Uterus (tissue), 4 donors: ENCODE measurements around the gene AGT. TPM values are rescaled to one million over a fixed set of nuclear protein-coding genes. Genes with fewer than 3 reads are reported as not detected.

Experiments
- DNase-seq, 2 donors: peaks; one replicate each; pipeline ENCODE4 v3.0.0-alpha.2; 2019 to 2020
- H3K27ac ChIP-seq, 2 donors: fragments of 200-600 bp; sonication (generic); 1 replicate in 1 of 2; 2 replicates in 1 of 2; pipeline ENCODE4 v1.5.1; 2016 to 2018
- H3K27me3 ChIP-seq, 2 donors: fragments of 200-600 bp; sonication (generic); one replicate each; pipeline ENCODE4 v1.5.1; 2018 to 2019; ENCODE audit warnings: control low read depth in 1 of 2
- H3K36me3 ChIP-seq, 2 donors: fragments of 200-600 bp; sonication (generic); one replicate each; pipeline ENCODE4 v1.5.1; 2019; ENCODE audit warnings: control low read depth in 1 of 2
- H3K4me1 ChIP-seq, 2 donors: fragments of 200-600 bp; sonication (generic); one replicate each; pipeline ENCODE4 v1.5.1; 2018 to 2019; ENCODE audit warnings: control low read depth in 1 of 2
- H3K4me3 ChIP-seq, 2 donors: fragments of 200-600 bp; sonication (generic); 1 replicate in 1 of 2; 2 replicates in 1 of 2; pipeline ENCODE4 v1.5.1; 2018 to 2019; ENCODE audit warnings: mild to moderate bottlenecking in 1 of 2
- H3K9me3 ChIP-seq, 2 donors: fragments of 200-600 bp; sonication (generic); one replicate each; pipeline ENCODE4 v1.5.1; 2019; ENCODE audit warnings: control low read depth in 1 of 2
- POLR2A ChIP-seq, 2 donors: fragments of 450-650 bp; IDR thresholded peaks; one replicate each; pipeline ENCODE4 v1.6.1; 2016; ENCODE audit warnings: antibody characterized with exemption in 2 of 2, mild to moderate bottlenecking in 1 of 2, moderate library complexity in 1 of 2
- intact Hi-C: fragments of 100-400 bp; cut with DNase I; formaldehyde crosslinking; loops from one replicate; pipeline ENCODE4 v1.15.1; 2023; ENCODE audit warnings: low total_unique reads
- total RNA-seq, 4 donors: library from RNA; depleted of rRNA in 3 of 4; stranded (reverse); fragments of >200 nt in 3 of 4; gene quantifications; one replicate each; pipeline versions ENCODE4 v1.1.0 to v1.2.4, GENCODE V29; 2014 to 2023
- TF ChIP-seq, protein P1 (sequence below), 4 experiments: fragments of 200-600 bp in 2 of 4; fragments of 450-650 bp in 2 of 4; sonication (generic) in 2 of 4; IDR thresholded peaks; one replicate each; pipeline ENCODE4 v1.5.1; 2016 to 2019; ENCODE audit warnings: antibody characterized with exemption in 4 of 4, mild to moderate bottlenecking in 2 of 4, moderate library complexity in 1 of 4
- donor health status: DM: yes; HTN: yes; CAD: no.

Gene AGT
- total RNA-seq, 4 donors from 2014 or later: 0.77 to 7.6 (median 2.5) TPM

DNA sequence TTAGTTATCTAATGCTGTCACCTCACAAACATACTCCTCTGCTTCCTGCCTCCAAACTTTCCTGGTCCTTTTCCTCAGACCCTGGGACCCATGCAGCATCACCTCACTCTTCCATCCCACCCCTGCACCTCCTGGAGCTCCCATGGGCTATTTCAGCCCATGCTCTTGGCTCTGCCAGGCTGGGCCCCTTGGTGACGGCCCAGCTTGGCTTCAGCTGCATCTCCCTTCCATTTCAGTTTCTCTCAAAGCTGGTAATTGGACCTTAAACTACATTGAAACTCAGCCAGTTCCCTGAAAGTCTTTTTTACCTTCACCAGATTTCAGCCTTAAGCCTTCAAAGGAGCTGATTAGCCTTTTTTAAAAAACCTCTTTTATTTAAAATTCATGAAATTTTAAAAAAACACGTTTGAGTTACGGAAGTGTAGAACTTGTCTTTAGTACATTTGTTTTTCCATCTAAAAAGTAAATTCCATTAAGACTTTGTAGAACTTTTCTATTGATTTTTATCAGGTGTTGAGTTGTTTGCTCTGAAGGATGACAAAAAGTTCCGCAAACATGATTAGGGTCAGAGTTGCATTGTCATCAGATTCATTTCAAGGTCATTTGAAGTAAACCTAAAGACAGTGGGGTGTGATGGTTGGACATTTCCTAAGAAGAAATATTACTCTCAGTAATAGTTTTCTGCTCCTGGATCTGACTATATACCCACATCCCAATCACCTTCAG, 33.5 kb downstream of the AGT start:
- Histone ChIP-seq H3K27me3 (no peaks in the 10 kb centered on the region), H3K4me1 (no peaks in the 10 kb centered on the region), H3K4me3 (no peak overlapping the region), H3K36me3 (no peaks in the 10 kb centered on the region), H3K9me3 (no peaks in the 10 kb centered on the region), H3K27ac (no peak overlapping the region)
- DNase-seq: no peak
- intact Hi-C loops: no loop called here
- TF ChIP-seq POLR2A (IDR thresholded peaks at IDR 0.05): no peak
- TF ChIP-seq, protein P1, sequence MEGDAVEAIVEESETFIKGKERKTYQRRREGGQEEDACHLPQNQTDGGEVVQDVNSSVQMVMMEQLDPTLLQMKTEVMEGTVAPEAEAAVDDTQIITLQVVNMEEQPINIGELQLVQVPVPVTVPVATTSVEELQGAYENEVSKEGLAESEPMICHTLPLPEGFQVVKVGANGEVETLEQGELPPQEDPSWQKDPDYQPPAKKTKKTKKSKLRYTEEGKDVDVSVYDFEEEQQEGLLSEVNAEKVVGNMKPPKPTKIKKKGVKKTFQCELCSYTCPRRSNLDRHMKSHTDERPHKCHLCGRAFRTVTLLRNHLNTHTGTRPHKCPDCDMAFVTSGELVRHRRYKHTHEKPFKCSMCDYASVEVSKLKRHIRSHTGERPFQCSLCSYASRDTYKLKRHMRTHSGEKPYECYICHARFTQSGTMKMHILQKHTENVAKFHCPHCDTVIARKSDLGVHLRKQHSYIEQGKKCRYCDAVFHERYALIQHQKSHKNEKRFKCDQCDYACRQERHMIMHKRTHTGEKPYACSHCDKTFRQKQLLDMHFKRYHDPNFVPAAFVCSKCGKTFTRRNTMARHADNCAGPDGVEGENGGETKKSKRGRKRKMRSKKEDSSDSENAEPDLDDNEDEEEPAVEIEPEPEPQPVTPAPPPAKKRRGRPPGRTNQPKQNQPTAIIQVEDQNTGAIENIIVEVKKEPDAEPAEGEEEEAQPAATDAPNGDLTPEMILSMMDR (IDR thresholded peaks at IDR 0.05): no peak

GRCh38 chr1:230679825-230680224, 34.1 kb downstream of the AGT start:
- no peaks in the 10 kb centered on the region for H3K27me3 ChIP-seq
- no peak overlapping the region for H3K27ac ChIP-seq
- no peaks in the 10 kb centered on the region for H3K4me1 ChIP-seq
- intact Hi-C loops: no loop called here
- no peak for DNase-seq
- TF ChIP-seq, protein P1 (IDR thresholded peaks at IDR 0.05): no peak
- no peak for TF ChIP-seq POLR2A (IDR thresholded peaks at IDR 0.05)
- H3K9me3 ChIP-seq: no peaks in the 10 kb centered on the region
- H3K4me3 ChIP-seq: no peak overlapping the region
- H3K36me3 ChIP-seq: no peaks in the 10 kb centered on the region

DNA sequence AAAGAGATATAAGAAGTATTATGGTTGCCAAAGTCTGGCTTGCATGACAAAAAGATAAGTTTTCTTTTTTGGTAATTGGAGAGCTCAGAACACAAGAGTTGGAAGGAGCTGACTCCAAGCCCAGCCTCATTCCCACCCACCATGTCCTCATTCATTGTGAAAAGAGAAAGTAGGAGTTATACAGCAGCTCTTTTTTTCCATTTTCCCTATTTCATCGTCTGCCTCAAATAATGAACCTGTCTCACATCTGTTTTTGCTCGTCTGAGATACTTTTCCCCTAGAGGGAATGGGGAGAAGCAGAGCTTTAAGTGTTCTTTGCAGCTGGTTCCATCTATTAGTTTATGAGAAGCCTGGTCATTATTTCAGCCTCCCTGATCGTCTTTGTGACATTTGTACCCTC, 34.7 kb downstream of the AGT start:
- Histone ChIP-seq H3K27ac (no peak overlapping the region), H3K4me1 (no peaks in the 10 kb centered on the region), H3K9me3 (no peaks in the 10 kb centered on the region), H3K4me3 (no peak overlapping the region), H3K27me3 (no peaks in the 10 kb centered on the region), H3K36me3 (no peaks in the 10 kb centered on the region)
- intact Hi-C loops: no loop called here
- TF ChIP-seq, protein P1 (IDR thresholded peaks at IDR 0.05): no peak
- TF ChIP-seq POLR2A (IDR thresholded peaks at IDR 0.05): no peak
- DNase-seq: no peak

- Histone ChIP-seq H3K4me1 (no peaks in the 10 kb centered on the region), H3K4me3 (no peak overlapping the region), H3K27ac (no peak overlapping the region), H3K36me3 (no peaks in the 10 kb centered on the region), H3K9me3 (no peaks in the 10 kb centered on the region), H3K27me3 (no peaks in the 10 kb centered on the region)
- TF ChIP-seq, protein P1 (IDR thresholded peaks at IDR 0.05): no peak
- no peak for TF ChIP-seq POLR2A (IDR thresholded peaks at IDR 0.05)
- intact Hi-C loops: no loop called here
- DNase-seq: no peak
Measured at GRCh38 chr1:230677200-230677599, 36.7 kb downstream of the AGT start.

DNA sequence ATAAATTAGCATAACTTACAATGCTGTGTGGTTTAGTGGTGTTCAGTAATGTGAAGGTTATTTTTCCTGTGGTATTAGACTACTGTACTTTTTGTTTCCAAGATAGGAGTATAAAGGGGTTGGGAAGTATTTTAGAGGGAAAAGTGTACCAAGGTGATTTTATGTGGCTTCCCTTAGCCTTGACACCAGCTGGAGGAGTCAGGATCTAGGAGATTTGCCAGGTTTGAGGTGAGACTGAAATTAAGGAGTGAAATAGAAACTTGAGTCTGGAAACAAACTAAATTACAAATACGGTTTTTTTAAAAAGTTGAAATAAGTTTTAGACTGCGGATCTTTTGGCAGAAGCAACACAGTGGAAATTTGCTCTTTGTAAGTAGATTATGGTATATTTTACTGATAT, 39.3 kb downstream of the AGT start:
- TF ChIP-seq, protein P1 (IDR thresholded peaks at IDR 0.05): no peak
- intact Hi-C loops: no loop called here
- no peak overlapping the region for H3K4me3 ChIP-seq
- H3K4me1 ChIP-seq: no peaks in the 10 kb centered on the region
- no peaks in the 10 kb centered on the region for H3K9me3 ChIP-seq
- no peak for DNase-seq
- no peaks in the 10 kb centered on the region for H3K27me3 ChIP-seq
- no peak overlapping the region for H3K27ac ChIP-seq
- H3K36me3 ChIP-seq: no peaks in the 10 kb centered on the region
